VCaP (cell line): ENCODE results near the gene RYR2.
"Not testable (repeated sequence)": the region's sequence is repeated elsewhere in the genome, so short reads cannot be mapped to it uniquely, and the experiment has no call there.

Source experiments
- H3K27ac ChIP-seq: fragments of 450-650 bp; 2 replicates; pipeline ENCODE4 v1.5.1; 2017
- CTCF ChIP-seq: fragments of 450-650 bp; conservative IDR thresholded peaks from 2 replicates; pipeline ENCODE4 v1.5.1; 2017; ENCODE audit warnings: mild to moderate bottlenecking, moderate library complexity

Gene RYR2

GRCh38 chr1:237255071-237255470 is 213.1 kb downstream of the RYR2 start:
- H3K27ac ChIP-seq: no peak overlapping the region
- no peak for TF ChIP-seq CTCF

- TF ChIP-seq CTCF: no peak
- no peak overlapping the region for H3K27ac ChIP-seq
Measured at GRCh38 chr1:237258871-237259270, 216.9 kb downstream of the RYR2 start.

- H3K27ac ChIP-seq: no peak overlapping the region
- TF ChIP-seq CTCF: no peak
Measured at GRCh38 chr1:237261198-237261597, 219.2 kb downstream of the RYR2 start.

GRCh38 chr1:237267743-237268142 is 225.8 kb downstream of the RYR2 start:
- TF ChIP-seq CTCF: no peak
- H3K27ac ChIP-seq: no peak overlapping the region

GRCh38 chr1:237269938-237270337 is 228.0 kb downstream of the RYR2 start:
- no peak overlapping the region for H3K27ac ChIP-seq
- TF ChIP-seq CTCF: no peak

GRCh38 chr1:237270353-237270752 is 228.4 kb downstream of the RYR2 start:
- no peak for TF ChIP-seq CTCF
- no peak overlapping the region for H3K27ac ChIP-seq

GRCh38 chr1:237277994-237278393 is 236.0 kb downstream of the RYR2 start:
- not testable (repeated sequence) for H3K27ac ChIP-seq

- no peak overlapping the region for H3K27ac ChIP-seq
- TF ChIP-seq CTCF: no peak
Measured at GRCh38 chr1:237279629-237280028, 237.6 kb downstream of the RYR2 start.
